Omental fat pad (tissue), 4 donors: ENCODE results near the gene MAP6. TPM values are rescaled to one million over a fixed set of nuclear protein-coding genes. Genes with fewer than 3 reads are reported as not detected.
"Not testable (repeated sequence)": the region's sequence is repeated elsewhere in the genome, so short reads cannot be mapped to it uniquely, and the experiment has no call there.

Experiments
- ATAC-seq: fragments of 150-250 bp; one replicate; pipeline ENCODE4 v1.9.1; 2016; ENCODE audit warnings: mild to moderate bottlenecking, moderate library complexity; ENCODE audit not compliant: low FRiP score
- DNase-seq: peaks from one replicate; pipeline ENCODE4 v3.0.0-alpha.2; 2019; ENCODE audit warnings: low spot score
- CTCF ChIP-seq, 3 donors: fragments of 450-650 bp; IDR thresholded peaks; one replicate each; pipeline ENCODE4 v1.5.1; 2016 to 2017; ENCODE audit warnings: antibody characterized with exemption in 3 of 3, mild to moderate bottlenecking in 3 of 3, moderate library complexity in 2 of 3
- total RNA-seq, 4 donors: library from RNA; depleted of rRNA; stranded (reverse); fragments of >200 nt; gene quantifications; one replicate each; pipeline ENCODE4 v1.1.0, GENCODE V29; 2016

MAP6 gene
- total RNA-seq, 4 donors from 2014 or later = 3.2 to 7.0 (median 4.2) TPM

DNA sequence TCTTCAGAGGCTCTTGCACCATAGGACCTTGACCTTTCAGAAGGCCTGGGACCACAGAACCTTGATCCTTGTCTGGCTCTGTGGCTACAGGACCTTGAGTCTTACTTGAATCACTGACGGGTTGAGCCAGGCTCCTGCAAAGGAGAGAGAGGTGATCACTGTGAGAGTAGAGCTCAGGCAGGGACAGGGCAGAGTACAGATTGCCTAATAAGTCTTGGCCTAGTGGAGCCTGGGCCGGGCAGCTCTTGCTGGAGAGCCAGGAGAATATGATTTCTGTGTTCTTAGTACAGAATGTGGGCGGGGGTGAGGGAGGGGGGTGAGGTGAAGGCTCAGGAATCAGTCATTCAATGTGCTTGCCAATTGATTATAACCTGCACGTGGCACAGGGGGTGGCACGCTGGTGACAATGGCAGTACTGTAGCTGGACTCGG lies 80.8 kb downstream of the MAP6 start:
- no peak for TF ChIP-seq CTCF (IDR thresholded peaks at IDR 0.05)
- no peak for ATAC-seq

GRCh38 chr11:75586395-75586794 lies 82.4 kb downstream of the MAP6 start:
- ATAC-seq = no peak
- TF ChIP-seq CTCF (IDR thresholded peaks at IDR 0.05) = no peak
- DNase-seq = no peak

More for the DNA sequence above, 80.8 kb downstream of the MAP6 start:
- no peak for DNase-seq

- DNase-seq (no peak), ATAC-seq (no peak)
- TF ChIP-seq CTCF (IDR thresholded peaks at IDR 0.05) = no peak
These were observed 83.6 kb downstream of the MAP6 start for GRCh38 chr11:75585293-75585670.

GRCh38 chr11:75584659-75585292 lies 84.1 kb downstream of the MAP6 start:
- not testable (repeated sequence) for ATAC-seq, DNase-seq

DNA sequence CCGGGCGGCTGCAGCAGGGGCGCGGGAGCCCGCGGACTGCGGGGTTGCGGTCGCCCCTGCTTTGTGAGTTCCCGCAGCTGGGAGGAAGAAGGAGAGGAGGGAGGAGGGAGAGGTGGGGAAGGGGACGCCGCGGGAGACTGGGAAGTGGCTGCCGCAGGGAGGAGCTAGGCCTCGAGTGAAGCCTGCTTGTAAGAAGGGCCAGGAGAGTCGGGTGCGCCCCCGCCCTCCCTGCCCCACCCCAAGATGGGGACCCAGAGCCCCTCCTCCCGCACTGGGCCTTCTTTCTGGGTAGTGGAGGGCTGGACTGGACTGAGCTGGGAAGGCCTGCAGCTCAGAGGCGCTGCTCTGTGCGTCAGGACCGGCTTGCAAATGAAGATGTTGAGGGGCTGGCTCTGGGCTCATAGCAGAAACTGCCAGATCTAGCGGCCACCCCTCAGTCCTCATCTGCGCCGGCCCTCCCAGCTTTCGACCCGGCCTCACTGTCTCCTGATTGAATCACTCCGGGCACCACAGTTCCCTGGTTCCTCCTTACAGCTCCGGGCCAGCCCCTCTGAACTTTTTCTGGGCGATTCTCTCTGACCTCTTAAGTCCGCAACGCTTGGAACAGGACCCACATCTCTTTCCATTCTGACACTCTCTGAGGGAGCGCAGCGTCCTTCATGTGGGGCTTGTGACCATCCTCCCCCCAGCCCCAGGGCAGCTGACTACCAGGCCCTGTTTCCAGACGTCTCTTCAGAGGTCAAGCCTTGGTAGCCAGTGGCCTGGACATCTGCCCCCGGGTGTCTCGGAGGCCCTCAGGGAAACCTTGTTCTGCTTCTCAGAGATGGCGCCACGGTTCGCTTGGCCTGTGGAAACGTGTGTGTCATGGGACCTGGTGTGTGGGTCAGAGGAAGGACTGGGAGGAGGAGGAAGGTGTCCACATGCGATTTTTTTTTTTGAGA lies 84.8 kb downstream of the MAP6 start:
- DNase-seq (peak; percentile 42), ATAC-seq (peak; percentile 75)
- TF ChIP-seq CTCF (IDR thresholded peaks at IDR 0.05) = no peak

DNA sequence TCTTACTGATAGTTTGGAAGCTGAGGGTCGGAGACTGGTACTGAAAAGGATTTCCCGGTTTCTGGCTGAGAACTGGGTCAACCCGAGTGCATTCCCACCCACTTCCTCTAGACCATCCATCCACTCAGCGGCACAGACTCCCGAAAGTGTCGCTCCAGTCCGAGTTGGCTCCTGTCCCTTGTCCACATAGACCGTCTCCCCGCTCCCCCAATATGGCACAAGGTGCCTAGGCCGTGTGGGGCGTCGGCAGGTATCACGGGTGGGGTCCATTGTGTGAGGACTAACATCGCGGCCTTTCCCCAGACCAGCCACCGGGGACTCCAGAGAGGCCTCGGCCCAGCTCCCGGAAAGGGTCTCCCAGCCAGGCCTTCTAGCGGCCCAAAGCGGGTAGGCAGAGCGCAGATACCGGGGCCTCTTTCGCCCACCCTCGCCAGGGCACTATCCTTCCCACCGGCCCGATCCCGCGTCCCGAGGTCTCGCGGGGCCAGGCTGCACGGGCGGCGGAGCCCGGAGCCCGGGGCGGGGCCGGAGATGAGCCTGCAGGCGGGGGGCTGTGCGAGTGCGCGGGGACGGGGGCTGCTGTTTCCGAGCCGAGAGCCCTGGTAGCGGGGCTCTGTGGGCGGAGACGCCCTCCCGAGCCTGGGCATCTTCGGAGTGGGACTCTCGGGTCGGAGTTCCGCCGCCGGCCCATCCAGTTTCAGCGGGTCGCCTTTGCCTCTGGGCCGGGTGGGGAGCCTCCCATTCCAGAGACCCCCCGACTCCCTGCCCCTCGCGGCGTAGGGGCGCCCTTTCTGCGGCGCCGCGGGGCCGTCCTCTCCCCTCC lies 85.7 kb downstream of the MAP6 start:
- no peak for TF ChIP-seq CTCF (IDR thresholded peaks at IDR 0.05)
- DNase-seq (no peak), ATAC-seq (peak; percentile 86)

DNA sequence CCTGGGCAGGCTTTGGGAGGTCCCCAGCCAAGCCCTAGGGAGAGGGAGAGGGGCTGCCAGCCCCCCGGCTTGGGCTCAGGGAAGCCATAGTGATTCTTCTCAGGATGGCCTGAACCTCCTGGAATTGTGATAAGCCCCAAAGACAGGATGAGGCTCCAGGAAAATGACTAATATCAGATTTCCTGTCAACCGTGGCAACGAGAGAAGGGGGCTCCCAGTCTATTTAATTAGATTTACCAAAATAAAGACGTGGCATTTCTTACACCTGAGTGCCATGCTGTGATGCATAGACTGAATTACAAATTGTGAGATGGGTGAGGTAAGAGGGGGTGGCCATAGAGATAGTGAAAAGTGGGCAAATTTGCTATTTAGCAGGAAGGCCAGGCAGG lies 86.3 kb downstream of the MAP6 start:
- DNase-seq (no peak), ATAC-seq (no peak)
- no peak for TF ChIP-seq CTCF (IDR thresholded peaks at IDR 0.05)
